Raji (cell line): Measurements from ENCODE around the gene ZBTB16.

Source experiments
- POLR2A ChIP-seq: IDR thresholded peaks from 2 replicates; pipeline ENCODE4 v1.6.1; 2011; ENCODE audit warnings: low read depth, low read length, control low read depth; ENCODE audit not compliant: insufficient read depth

The ZBTB16 gene

GRCh38 chr11:114228435-114229411 lies 169.2 kb downstream of the ZBTB16 start:
- TF ChIP-seq POLR2A = no peak

GRCh38 chr11:114230031-114230704 lies 170.7 kb downstream of the ZBTB16 start:
- TF ChIP-seq POLR2A = no peak

GRCh38 chr11:114232400-114233059 lies 173.0 kb downstream of the ZBTB16 start:
- no peak for TF ChIP-seq POLR2A

- TF ChIP-seq POLR2A = no peak
These were observed 174.2 kb downstream of the ZBTB16 start for GRCh38 chr11:114233755-114234154.

DNA sequence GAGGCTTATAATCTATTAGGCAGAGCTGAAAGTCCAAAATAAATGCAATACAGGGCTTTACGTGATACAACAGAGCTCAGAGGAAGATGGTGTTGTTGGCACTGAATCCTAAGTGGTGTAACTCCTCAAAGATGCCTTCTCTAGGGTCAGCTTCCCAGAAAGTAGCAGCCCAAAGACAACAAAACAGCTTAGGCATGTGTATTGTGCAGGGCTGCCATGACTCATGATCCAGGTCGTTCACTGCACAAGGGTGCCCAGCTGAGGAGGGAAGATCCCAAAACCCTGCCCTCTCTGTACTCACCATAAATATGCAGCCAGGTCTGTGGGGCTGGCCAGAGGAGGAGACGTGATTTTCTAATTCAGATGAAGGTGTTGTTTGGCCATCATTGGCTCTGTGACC lies 177.3 kb downstream of the ZBTB16 start:
- TF ChIP-seq POLR2A = no peak

DNA sequence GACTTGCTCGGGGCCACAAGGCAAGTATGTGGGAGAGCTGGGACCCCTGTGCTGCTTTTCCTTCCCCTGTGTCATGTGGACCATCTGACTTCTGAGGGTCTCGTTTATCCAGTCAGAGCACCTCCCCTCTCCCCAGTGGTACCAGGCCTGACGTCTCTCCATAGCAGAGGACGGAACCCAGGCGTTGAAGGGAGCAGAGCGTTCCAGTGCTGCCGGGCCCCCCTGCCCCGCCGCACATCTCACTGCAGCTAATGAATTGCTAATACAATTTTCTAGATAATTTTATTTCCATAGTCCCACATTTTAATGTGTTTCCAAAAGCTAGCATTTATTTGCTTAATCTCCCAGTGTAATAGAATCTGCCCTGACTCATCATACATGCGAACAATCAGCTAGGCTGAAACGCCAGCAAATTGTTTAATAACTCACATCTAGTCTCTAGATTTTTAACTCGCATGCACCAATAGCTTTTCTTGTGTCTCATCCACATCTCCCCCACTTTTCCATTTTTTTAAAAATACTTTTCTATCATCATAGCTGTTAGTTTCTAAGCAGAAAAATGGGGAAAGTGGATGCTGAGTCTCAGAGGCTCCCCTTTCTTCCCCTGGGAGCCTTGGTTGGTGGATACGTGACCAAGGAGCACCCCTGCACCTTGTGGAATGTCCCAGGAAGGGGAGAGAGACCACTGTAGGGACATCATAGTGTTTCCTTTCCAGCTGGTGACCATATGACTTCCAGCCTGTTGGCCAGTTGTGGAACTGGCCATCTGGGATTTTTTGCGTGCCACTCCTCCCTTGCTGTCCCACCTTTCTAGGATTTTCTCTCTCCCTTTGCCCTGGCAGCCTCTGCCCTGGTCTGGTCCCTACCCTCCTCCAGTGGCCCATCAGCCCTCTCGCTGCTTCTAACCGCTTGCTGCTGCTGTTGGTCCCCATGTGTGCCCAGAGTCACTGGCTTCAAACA lies 178.1 kb downstream of the ZBTB16 start:
- no peak for TF ChIP-seq POLR2A

- TF ChIP-seq POLR2A = no peak
These were observed 180.2 kb downstream of the ZBTB16 start for GRCh38 chr11:114239753-114240161.

DNA sequence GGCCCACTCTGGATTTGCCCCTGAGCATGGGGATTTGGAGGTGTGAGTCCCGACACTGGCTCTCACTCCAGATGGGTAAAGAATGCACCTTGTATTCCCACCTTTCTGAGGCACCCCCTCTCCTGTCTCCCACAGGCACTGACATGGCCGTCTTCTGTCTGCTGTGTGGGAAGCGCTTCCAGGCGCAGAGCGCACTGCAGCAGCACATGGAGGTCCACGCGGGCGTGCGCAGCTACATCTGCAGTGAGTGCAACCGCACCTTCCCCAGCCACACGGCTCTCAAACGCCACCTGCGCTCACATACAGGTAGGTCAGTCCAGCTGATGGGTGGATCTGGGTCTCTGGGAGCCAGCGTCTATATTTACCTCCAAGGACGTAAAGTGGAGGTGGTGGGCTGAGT lies 182.5 kb downstream of the ZBTB16 start:
- TF ChIP-seq POLR2A = no peak

- no peak for TF ChIP-seq POLR2A
These were observed 184.2 kb downstream of the ZBTB16 start for GRCh38 chr11:114243461-114244372.

- no peak for TF ChIP-seq POLR2A
These were observed 185.3 kb downstream of the ZBTB16 start for GRCh38 chr11:114244726-114245394.

DNA sequence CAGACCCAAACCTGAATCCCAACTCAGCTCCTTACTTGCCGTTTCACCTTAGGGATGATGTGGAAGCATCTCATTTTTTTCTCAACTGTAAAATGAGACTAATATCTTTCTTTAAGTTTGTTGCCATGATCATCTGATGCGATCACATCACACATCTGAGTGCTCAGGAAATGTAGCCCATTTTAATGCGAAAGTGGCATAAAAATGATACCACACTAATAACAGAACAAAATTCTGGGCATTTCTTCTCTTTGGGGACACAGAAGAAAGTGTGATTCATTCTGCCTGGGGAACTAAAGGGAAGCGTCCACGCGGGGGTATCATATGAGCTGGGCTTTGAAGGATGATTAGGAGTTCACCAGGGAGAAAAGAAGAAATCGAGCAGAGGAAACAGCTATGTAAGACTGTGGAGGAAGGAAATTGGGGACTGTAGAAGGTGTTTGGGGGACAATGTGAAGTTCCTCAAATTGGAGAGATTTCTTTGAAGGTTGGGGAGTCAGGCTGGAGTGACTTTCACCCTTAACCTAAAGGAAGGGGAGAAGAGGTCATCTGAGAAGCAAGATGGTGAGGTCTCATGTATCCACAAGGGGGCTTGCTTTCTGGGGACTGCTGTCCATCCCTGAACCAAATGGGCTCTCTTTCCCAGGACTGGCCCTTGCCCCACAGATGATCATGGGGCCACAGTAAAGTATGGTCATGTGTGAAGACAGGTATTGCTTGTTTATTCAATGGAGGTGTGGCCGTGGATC lies 187.0 kb downstream of the ZBTB16 start:
- no peak for TF ChIP-seq POLR2A

- TF ChIP-seq POLR2A = no peak
These were observed 187.7 kb downstream of the ZBTB16 start for GRCh38 chr11:114247070-114247789.
